ENCODE data around the gene ARMH3. TPM values are rescaled to one million over a fixed set of nuclear protein-coding genes. Genes with fewer than 3 reads are reported as not detected.
"Not testable (repeated sequence)": the region's sequence is repeated elsewhere in the genome, so short reads cannot be mapped to it uniquely, and the experiment has no call there.

The ARMH3 gene
- total RNA-seq, 3 donors from 2014 or later: 16.6 to 21.7 (median 21.5) TPM

DNA sequence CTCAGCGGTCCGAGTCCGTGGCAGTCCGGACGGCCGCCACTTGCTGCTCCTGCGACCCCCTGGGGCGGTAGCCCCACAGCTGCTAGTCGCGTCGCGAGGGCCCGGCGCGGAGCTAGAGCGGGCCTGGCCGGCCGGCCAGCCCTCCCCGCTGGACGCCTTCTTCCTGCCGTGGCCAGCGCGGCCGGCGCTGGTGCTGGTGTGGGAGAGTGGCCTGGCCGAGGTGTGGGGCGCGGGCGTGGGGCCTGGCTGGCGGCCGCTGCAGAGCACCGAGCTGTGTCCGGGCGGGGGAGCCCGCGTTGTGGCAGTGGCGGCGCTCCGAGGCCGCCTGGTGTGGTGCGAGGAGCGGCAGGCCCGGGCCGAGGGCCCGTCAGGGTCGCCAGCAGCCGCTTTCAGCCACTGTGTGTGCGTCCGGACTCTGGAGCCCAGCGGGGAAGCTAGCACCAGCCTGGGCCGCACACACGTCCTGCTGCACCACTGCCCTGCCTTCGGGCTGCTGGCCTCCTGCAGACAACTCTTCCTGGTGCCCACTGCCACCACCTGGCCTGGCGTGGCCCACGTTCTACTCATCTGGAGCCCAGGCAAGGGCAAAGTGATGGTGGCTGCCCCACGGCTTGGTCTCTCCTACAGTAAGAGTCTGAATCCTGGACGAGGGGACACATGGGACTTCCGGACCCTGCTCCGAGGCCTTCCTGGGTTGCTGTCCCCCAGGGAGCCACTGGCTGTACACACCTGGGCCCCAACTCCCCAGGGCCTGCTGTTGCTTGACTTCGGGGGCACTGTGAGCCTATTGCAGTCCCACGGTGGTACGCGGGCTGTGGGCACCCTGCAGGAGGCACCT, 9.8 kb upstream of the ARMH3 start:
- Mint-ChIP-seq H3K27me3 (ENCODE audit: low read depth) (no peaks in the 10 kb centered on the region), H3K4me1 (ENCODE audit: low read depth) (peaks cover 29% of the 10 kb centered on the region), H3K4me3 (peak overlapping the region; percentile 88), H3K9me3 (no peaks in the 10 kb centered on the region), H3K36me3 (ENCODE audit: insufficient read depth) (no peaks in the 10 kb centered on the region)
- peak; percentile 9 for DNase-seq
- ATAC-seq: peak; percentile 21 to 31

GRCh38 chr10:102064868-102065560, 9.0 kb upstream of the ARMH3 start, which contains the start of gene HPS6:
TSS of gene HPS6 (plus strand) at chr10:102065349. CDS start at chr10:102065475, 126 bp downstream.
- DNase-seq (peak; percentile 86), ATAC-seq (peak; percentile 97 to 99)
- no peaks in the 10 kb centered on the region for H3K27me3 Mint-ChIP-seq (ENCODE audit: low read depth)
- H3K4me1 Mint-ChIP-seq (ENCODE audit: low read depth): peaks cover 29% of the 10 kb centered on the region
- H3K4me3 Mint-ChIP-seq: peak within 1 kb of the TSS; percentile 88
- no peaks in the 10 kb centered on the region for H3K36me3 Mint-ChIP-seq (ENCODE audit: insufficient read depth)
- no peaks in the 10 kb centered on the region for H3K9me3 Mint-ChIP-seq

- no peak for DNase-seq
- no peak for ATAC-seq
- no peaks in the 10 kb centered on the region for H3K27me3 Mint-ChIP-seq (ENCODE audit: low read depth)
- no peaks in the 10 kb centered on the region for H3K36me3 Mint-ChIP-seq (ENCODE audit: insufficient read depth)
- peak overlapping the region; percentile 88 for H3K4me3 Mint-ChIP-seq
- H3K9me3 Mint-ChIP-seq: no peaks in the 10 kb centered on the region
- H3K4me1 Mint-ChIP-seq (ENCODE audit: low read depth): peaks cover 27% of the 10 kb centered on the region
Observed at GRCh38 chr10:102064503-102064867, 8.5 kb upstream of the ARMH3 start.

- ATAC-seq (no peak), DNase-seq (no peak)
- Mint-ChIP-seq H3K9me3 (no peaks in the 10 kb centered on the region), H3K4me1 (ENCODE audit: low read depth) (peaks cover 20% of the 10 kb centered on the region), H3K27me3 (ENCODE audit: low read depth) (no peaks in the 10 kb centered on the region), H3K36me3 (ENCODE audit: insufficient read depth) (no peaks in the 10 kb centered on the region), H3K4me3 (no peak overlapping the region)
Observed at GRCh38 chr10:102059987-102060386, 4.0 kb upstream of the ARMH3 start.

- H3K4me3 Mint-ChIP-seq: peak overlapping the region; percentile 92
- not testable (repeated sequence) for H3K36me3 Mint-ChIP-seq (ENCODE audit: insufficient read depth); ATAC-seq; H3K27me3 Mint-ChIP-seq (ENCODE audit: low read depth); H3K9me3 Mint-ChIP-seq; DNase-seq
- H3K4me1 Mint-ChIP-seq (ENCODE audit: low read depth): peaks cover 47% of the 10 kb centered on the region
Observed at GRCh38 chr10:102054881-102055646, 909 bp downstream of the ARMH3 start.

DNA sequence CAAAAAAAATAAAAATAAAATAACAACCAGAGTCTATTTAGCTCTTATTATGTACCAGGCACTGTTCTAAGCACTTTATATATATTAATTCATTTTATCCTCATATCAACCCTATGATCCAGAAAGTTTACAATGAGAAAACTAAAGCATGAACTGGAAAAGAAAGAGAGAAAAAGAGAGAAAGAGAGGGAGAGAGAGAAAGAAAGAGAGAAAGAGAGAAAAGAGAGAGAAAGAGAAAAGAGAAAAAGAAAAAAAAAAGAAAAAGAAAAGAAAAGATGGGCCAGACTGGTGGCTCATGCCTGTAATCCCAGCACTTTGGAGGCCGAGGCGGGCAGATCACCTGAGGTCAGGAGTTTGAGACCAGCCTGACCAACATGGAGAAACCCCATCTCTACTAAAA, 9.9 kb downstream of the ARMH3 start:
- Mint-ChIP-seq H3K27me3 (ENCODE audit: low read depth) (no peaks in the 10 kb centered on the region), H3K4me1 (ENCODE audit: low read depth) (peaks cover 37% of the 10 kb centered on the region), H3K4me3 (no peak overlapping the region), H3K9me3 (no peaks in the 10 kb centered on the region), H3K36me3 (ENCODE audit: insufficient read depth) (no peaks in the 10 kb centered on the region)
- DNase-seq (no peak), ATAC-seq (no peak)

- Mint-ChIP-seq H3K4me1 (ENCODE audit: low read depth) (peaks cover 37% of the 10 kb centered on the region), H3K27me3 (ENCODE audit: low read depth) (no peaks in the 10 kb centered on the region)
Observed at GRCh38 chr10:102045292-102045691, 10.7 kb downstream of the ARMH3 start.

GRCh38 chr10:102040305-102041050, 15.5 kb downstream of the ARMH3 start:
- Mint-ChIP-seq H3K9me3 (no peaks in the 10 kb centered on the region), H3K27me3 (ENCODE audit: low read depth) (no peaks in the 10 kb centered on the region), H3K4me3 (no peak overlapping the region), H3K4me1 (ENCODE audit: low read depth) (peaks cover 13% of the 10 kb centered on the region), H3K36me3 (ENCODE audit: insufficient read depth) (peaks cover 13% of the 10 kb centered on the region)
- no peak for DNase-seq
- ATAC-seq: no peak

More at GRCh38 chr10:102045292-102045691, 10.7 kb downstream of the ARMH3 start:
- ATAC-seq: no peak
- DNase-seq: no peak
- H3K4me3 Mint-ChIP-seq: no peak overlapping the region
- H3K9me3 Mint-ChIP-seq: no peaks in the 10 kb centered on the region
- no peaks in the 10 kb centered on the region for H3K36me3 Mint-ChIP-seq (ENCODE audit: insufficient read depth)

DNA sequence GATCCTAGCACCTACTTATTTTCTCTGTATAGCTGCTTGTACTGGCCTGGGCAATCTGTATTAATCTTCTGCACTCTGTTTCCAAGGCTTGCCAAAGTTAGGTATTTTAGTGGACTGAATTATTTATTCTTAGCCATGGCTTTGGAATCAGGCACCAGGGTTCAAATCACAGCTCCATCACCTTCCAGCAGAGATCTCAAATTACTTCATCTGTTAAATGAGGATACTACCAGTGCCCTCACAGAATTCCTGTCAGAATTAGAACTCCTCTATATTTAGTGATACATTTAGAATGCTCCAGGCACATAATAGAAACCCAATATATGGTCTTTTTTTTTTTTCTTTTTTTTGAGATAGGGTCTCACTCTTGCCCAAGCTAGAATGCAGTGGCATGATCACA, 17.6 kb downstream of the ARMH3 start:
- peaks cover 8% of the 10 kb centered on the region for H3K4me1 Mint-ChIP-seq (ENCODE audit: low read depth)
- H3K9me3 Mint-ChIP-seq: no peaks in the 10 kb centered on the region
- no peaks in the 10 kb centered on the region for H3K27me3 Mint-ChIP-seq (ENCODE audit: low read depth)
- peaks cover 15% of the 10 kb centered on the region for H3K36me3 Mint-ChIP-seq (ENCODE audit: insufficient read depth)
- no peak for DNase-seq
- ATAC-seq: no peak
- no peak overlapping the region for H3K4me3 Mint-ChIP-seq

- peaks cover 17% of the 10 kb centered on the region for H3K36me3 Mint-ChIP-seq (ENCODE audit: insufficient read depth)
- ATAC-seq; H3K4me1 Mint-ChIP-seq (ENCODE audit: low read depth); DNase-seq; H3K4me3 Mint-ChIP-seq; H3K27me3 Mint-ChIP-seq (ENCODE audit: low read depth); H3K9me3 Mint-ChIP-seq: not testable (repeated sequence)
Observed at GRCh38 chr10:102035807-102036206, 20.2 kb downstream of the ARMH3 start.

DNA sequence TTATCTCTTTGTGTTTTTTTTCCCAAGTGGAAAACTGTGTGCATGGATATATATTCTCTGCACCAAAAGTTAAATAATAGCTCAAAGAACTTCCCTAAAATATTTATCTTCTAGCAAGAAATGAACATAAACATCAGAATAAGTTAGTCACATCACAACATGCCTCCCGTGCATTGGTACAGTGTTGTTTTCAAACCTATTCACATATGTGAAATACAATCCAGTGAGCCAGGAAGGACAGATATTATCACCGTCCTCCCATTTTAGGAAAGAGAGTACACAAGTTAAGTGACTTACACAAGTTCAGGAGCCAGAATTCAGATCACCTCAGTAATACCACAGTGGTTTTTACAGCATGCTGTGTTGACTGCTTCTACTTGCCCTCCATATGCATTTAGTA, 22.2 kb downstream of the ARMH3 start:
- H3K4me1 Mint-ChIP-seq (ENCODE audit: low read depth): no peaks in the 10 kb centered on the region
- no peaks in the 10 kb centered on the region for H3K9me3 Mint-ChIP-seq
- ATAC-seq (no peak), DNase-seq (no peak)
- peaks cover 17% of the 10 kb centered on the region for H3K36me3 Mint-ChIP-seq (ENCODE audit: insufficient read depth)
- H3K27me3 Mint-ChIP-seq (ENCODE audit: low read depth): no peaks in the 10 kb centered on the region
- H3K4me3 Mint-ChIP-seq: no peak overlapping the region

DNA sequence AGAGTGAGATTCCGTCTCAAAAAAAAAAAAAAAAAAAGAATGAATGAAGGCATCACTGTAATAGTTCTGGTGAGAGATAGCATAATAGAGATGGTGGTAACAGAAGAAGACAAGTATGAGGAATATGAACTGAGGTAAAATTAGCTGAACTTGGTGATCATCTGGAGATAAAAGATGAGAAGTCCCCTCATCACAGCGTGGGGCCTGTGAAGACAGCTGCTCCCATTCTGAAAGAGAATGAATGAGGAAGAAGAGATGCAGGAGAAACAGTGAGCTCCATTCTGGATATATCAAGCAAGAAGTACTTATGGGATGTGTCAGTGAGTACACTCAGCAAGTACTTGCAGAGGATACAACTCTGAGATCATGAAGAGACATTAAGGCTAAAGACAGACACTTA, 28.7 kb downstream of the ARMH3 start:
- ATAC-seq (no peak), DNase-seq (no peak)
- Mint-ChIP-seq H3K4me1 (ENCODE audit: low read depth) (no peaks in the 10 kb centered on the region), H3K4me3 (no peak overlapping the region), H3K36me3 (ENCODE audit: insufficient read depth) (peaks cover 26% of the 10 kb centered on the region), H3K27me3 (ENCODE audit: low read depth) (no peaks in the 10 kb centered on the region), H3K9me3 (no peaks in the 10 kb centered on the region)

GRCh38 chr10:102024799-102025198, 31.2 kb downstream of the ARMH3 start:
- Mint-ChIP-seq H3K27me3 (ENCODE audit: low read depth) (no peaks in the 10 kb centered on the region), H3K4me1 (ENCODE audit: low read depth) (no peaks in the 10 kb centered on the region), H3K36me3 (ENCODE audit: insufficient read depth) (peaks cover 31% of the 10 kb centered on the region), H3K9me3 (no peaks in the 10 kb centered on the region), H3K4me3 (no peak overlapping the region)
- ATAC-seq (no peak), DNase-seq (no peak)

DNA sequence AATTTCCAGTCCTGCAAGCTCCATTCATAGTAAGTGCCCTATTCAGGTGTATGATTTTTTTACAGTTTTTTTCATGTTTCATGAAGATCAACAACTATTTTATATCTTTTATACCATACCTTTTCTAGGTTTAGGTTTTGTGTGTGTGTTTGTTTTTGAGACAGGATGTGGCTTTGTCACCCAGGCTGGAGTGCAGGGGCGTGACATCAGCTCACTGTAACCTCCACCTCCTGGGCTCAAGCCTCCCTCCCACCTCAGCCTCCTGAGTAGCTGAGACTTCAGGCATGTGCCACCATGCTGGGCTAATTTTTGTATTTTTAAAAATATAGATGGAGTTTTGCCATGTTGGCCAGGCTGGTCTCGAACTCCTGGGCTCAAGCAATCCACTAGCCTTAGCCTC, 35.0 kb downstream of the ARMH3 start:
- H3K27me3 Mint-ChIP-seq (ENCODE audit: low read depth): no peaks in the 10 kb centered on the region
- ATAC-seq (no peak), DNase-seq (no peak)
- H3K4me1 Mint-ChIP-seq (ENCODE audit: low read depth): no peaks in the 10 kb centered on the region
- peaks cover 34% of the 10 kb centered on the region for H3K36me3 Mint-ChIP-seq (ENCODE audit: insufficient read depth)
- H3K4me3 Mint-ChIP-seq: no peak overlapping the region
- H3K9me3 Mint-ChIP-seq: no peaks in the 10 kb centered on the region

Data from activated T-cell treated with anti-CD3 and anti-CD28 coated beads, Interleukin-2, amount 50 U/mL, for 4 hours (primary cell).